Measurements from ENCODE around the gene HPS4. TPM values are rescaled to one million over a fixed set of nuclear protein-coding genes. Genes with fewer than 3 reads are reported as not detected.
A peak's percentile ranks its signal among the peaks of the same experiment; 100 is the strongest.

Gene HPS4
- total and polyA plus RNA-seq, 10 of the 15 experiments (the other 5 are each of a cell fraction or from before 2014, with no cell fraction given) = 11.7 to 36.7 (median 30.8) TPM

- Histone ChIP-seq H3K27me3 (replicated peaks in 1 of 2; ENCODE audit: control insufficient read depth in 2 of 2, insufficient read depth in 2 of 2, low read length in 1 of 2) (no peaks in the 10 kb centered on the region), H3K27ac (ENCODE audit: control insufficient read depth, insufficient read depth) (no peak overlapping the region), H3K36me3 (ENCODE audit: control insufficient read depth in 2 of 2, insufficient read depth in 2 of 2, low read length in 1 of 2) (peaks cover 0 to 24% of the 10 kb centered on the region in 2 experiments; a peak in 2 of 4 replicates), H2AFZ (ENCODE audit: control insufficient read depth, low read depth, low read length) (no peak overlapping the region), H3K9me3 (replicated peaks; ENCODE audit: control insufficient read depth, insufficient read depth, low read length) (no peaks in the 10 kb centered on the region), H3K4me3 (no peak overlapping the region), H3K79me2 (ENCODE audit: control insufficient read depth, insufficient read depth, low read length) (no peaks in the 10 kb centered on the region), H3K4me2 (ENCODE audit: control insufficient read depth, insufficient read depth) (no peak overlapping the region), H4K20me1 (ENCODE audit: control insufficient read depth, insufficient read depth) (no peaks in the 10 kb centered on the region), H3K4me1 (ENCODE audit: control insufficient read depth, insufficient read depth, low read length) (no peaks in the 10 kb centered on the region), H3K9ac (ENCODE audit: control insufficient read depth, insufficient read depth, low read length) (no peak overlapping the region)
- SMC1A ChIA-PET (ENCODE audit: uncharacterized antibody, unreplicated experiment) = no interaction called here
- intact Hi-C loops (cut with micrococcal nuclease; ENCODE audit: unreplicated experiment) = no loop called here
- CTCF ChIA-PET = no interaction called here
- BruUV-seq (replicated peaks) = no TSS peak
- POLR2A ChIA-PET = interaction anchor here (1.2 kb wide), 1 partner anchor 13 kb away, joined by 3 read pairs; no protein-coding TSS in a partner anchor
- DNase-seq (ENCODE audit: low read depth, low spot score) (no peak), ATAC-seq (no peak), FAIRE-seq (no peak)
- RAD21 ChIA-PET (ENCODE audit: unreplicated experiment) = no interaction called here
- WGBS (ENCODE audit: insufficient coverage, insufficient replicate concordance, low lambda C conversion rate, missing lambda C conversion rate) = 83% methylated on average over 7 of the region's 7 CpGs
- no peak for TF ChIP-seq MAX (IDR thresholded peaks at IDR 0.05; ENCODE audit: low read depth, low read length)
- no peak for TF ChIP-seq SRF (IDR thresholded peaks at IDR 0.05; ENCODE audit: low read depth in 2 of 2, low read length in 2 of 2)
- TF ChIP-seq RAD51 (IDR thresholded peaks at IDR 0.05) = no peak
- peak; percentile 86 for TF ChIP-seq BCL3 (IDR thresholded peaks at IDR 0.05; ENCODE audit: borderline replicate concordance, insufficient read depth, low read depth, low read length, poor library complexity, severe bottlenecking)
- 0 out of 2 replicates have a peak, but pooled peaks have one; percentile 23 for TF ChIP-seq NFIC (IDR thresholded peaks at IDR 0.05; ENCODE audit: low read depth, low read length)
- in situ Hi-C loops (cut with MboI) = no loop called here
Observed at GRCh38 chr22:26525946-26526564, 42.5 kb upstream of the HPS4 start.

All from GM12878 (cell line).